22Rv1 (cell line): ENCODE measurements around the gene OR10A6.

ENCODE experiments used
- H3K27ac ChIP-seq: fragments of 450-650 bp; 2 replicates; pipeline ENCODE4 v1.5.1; 2017
- CTCF ChIP-seq: fragments of 450-650 bp; IDR thresholded peaks from 2 replicates; pipeline ENCODE4 v1.5.1; 2017; ENCODE audit warnings: mild to moderate bottlenecking
- ZFX ChIP-seq: fragments of 450-650 bp; IDR thresholded peaks from 2 replicates; pipeline ENCODE4 v1.6.1; 2017; ENCODE audit warnings: antibody characterized with exemption, borderline replicate concordance

The OR10A6 gene, protein sequence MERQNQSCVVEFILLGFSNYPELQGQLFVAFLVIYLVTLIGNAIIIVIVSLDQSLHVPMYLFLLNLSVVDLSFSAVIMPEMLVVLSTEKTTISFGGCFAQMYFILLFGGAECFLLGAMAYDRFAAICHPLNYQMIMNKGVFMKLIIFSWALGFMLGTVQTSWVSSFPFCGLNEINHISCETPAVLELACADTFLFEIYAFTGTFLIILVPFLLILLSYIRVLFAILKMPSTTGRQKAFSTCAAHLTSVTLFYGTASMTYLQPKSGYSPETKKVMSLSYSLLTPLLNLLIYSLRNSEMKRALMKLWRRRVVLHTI

DNA sequence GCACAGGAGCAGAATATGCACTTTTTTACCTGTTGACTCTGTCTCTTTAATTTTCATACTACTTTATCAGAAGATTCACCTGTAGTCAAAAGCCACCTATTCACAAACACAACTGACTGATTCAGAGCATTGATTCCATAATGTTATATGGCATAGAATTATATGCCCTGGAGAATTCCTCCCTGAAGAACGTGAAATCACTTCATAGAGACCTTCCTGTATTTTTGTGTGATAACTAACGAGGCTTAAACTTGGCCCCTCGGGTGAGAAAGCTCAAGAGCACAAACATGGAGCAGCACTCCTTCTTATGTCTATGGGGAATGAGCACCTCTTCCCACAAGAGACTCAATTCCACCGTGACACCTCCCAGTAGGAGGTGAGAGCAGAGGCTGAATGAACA lies at the start of gene OR10A6:
Gene OR10A6, minus strand, starts transcription at position 101 of the 400 bp plus-strand sequence. CDS start 2,606 bp downstream, outside the sequence.
- TF ChIP-seq CTCF (no peak), ZFX (no peak)

GRCh38 chr11:7977232-7977917 lies 46.3 kb upstream of the OR10A6 start:
- H3K27ac ChIP-seq: no peak overlapping the region

More for the DNA sequence above, at the start of gene OR10A6:
- no peak within 1 kb of the TSS for H3K27ac ChIP-seq

GRCh38 chr11:7974668-7975067 lies 43.6 kb upstream of the OR10A6 start:
- no peak overlapping the region for H3K27ac ChIP-seq
- no peak for TF ChIP-seq ZFX
- TF ChIP-seq CTCF: no peak

More at GRCh38 chr11:7977232-7977917, 46.3 kb upstream of the OR10A6 start:
- TF ChIP-seq ZFX (no peak), CTCF (no peak)

GRCh38 chr11:7973011-7973410 lies 41.9 kb upstream of the OR10A6 start:
- TF ChIP-seq ZFX (no peak), CTCF (no peak)

DNA sequence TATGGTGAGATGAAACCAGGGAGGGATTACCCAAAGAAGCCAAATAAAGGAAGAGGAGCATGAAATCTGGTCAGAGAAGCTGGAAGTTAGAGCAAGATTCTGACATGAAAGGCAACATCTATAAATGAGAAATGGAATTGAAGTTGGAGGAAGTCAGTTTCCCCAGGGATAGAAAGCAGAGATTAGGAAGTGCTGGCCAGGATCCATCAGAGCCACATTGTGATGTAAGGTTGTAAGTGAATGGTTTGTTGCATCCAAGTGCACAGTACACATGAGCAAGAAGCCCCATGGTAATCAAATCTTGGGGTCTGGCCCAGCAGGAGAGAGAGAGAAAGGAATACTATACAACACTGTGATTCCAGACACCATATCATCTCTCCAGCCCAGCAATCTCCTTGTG lies 40.8 kb upstream of the OR10A6 start:
- TF ChIP-seq CTCF: no peak
- TF ChIP-seq ZFX: no peak
- H3K27ac ChIP-seq: no peak overlapping the region

More at GRCh38 chr11:7973011-7973410, 41.9 kb upstream of the OR10A6 start:
- H3K27ac ChIP-seq: no peak overlapping the region

DNA sequence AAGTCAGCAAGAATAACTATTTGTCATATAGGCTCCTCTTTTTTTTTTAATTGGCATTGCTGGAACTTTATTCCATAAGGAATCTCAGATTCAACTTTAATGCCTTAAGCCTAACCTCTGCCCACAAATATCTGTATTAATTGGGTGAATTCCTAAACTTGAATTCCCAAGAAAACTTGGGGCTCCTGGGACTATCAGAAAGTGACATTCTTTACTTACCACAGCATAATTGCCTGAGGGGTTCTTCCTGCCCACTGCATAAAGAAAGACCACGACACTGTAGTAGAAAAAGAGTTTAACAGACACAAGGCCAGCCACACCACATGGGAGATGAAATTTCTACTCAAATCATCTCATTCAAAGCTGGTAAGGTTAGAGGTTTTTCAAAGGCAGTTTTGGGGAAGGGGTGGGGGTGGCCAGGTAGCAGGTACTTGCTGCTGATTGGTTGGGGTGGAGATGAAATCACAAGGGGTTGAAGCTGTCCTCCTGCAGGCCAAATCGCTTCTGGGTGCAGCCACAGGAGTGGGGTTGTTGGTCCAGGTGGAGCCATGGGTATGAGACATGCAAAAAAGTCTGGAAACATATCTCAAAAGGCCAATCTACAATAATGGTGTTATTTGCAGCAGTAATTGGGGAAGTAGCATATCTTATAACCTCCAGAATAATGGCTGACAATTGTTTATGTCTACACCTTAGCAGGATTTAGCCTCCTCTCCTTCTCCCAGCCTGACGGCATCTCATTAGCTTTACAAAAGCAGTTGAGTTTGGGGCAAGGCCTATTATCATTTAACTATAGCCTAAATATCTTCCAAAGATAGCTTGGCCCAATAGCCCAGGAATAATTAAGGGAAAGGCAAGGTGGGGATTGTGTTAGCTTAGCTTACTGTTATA lies 38.9 kb upstream of the OR10A6 start:
- no peak for TF ChIP-seq ZFX
- no peak for TF ChIP-seq CTCF
- H3K27ac ChIP-seq: no peak overlapping the region
